Fibroblast of peridontal ligament (primary cell): ENCODE results near the gene MORC4.
"Not testable (repeated sequence)": the region's sequence is repeated elsewhere in the genome, so short reads cannot be mapped to it uniquely, and the experiment has no call there.

Experiments used
- DNase-seq: peaks from one replicate; pipeline ENCODE4 v3.0.0-alpha.2; 2010; ENCODE audit errors: extremely low read depth

MORC4 gene

GRCh38 chrX:107000013-107000515, at the start of gene MORC4:
MORC4 (minus strand) TSS chrX:107000212; CDS start chrX:106999969, 243 bp downstream.
- peak; percentile 69 for DNase-seq

- no peak for DNase-seq
Measured at GRCh38 chrX:107047622-107048021, 47.6 kb upstream of the MORC4 start.

- no peak for DNase-seq
Measured at GRCh38 chrX:107029752-107030151, 29.7 kb upstream of the MORC4 start.

- peak; percentile 34 for DNase-seq
Measured at GRCh38 chrX:107025545-107025944, 25.5 kb upstream of the MORC4 start.

GRCh38 chrX:107014936-107015335, 14.9 kb upstream of the MORC4 start:
- DNase-seq, result peak; percentile 59

GRCh38 chrX:107008034-107008433, 8.0 kb upstream of the MORC4 start:
- DNase-seq, result no peak

- DNase-seq, result peak; percentile 60
Measured at GRCh38 chrX:106999002-106999975, 723 bp downstream of the MORC4 start.

GRCh38 chrX:106997611-106998010, 2.4 kb downstream of the MORC4 start:
- DNase-seq, result no peak

GRCh38 chrX:106995678-106996077, 4.3 kb downstream of the MORC4 start:
- DNase-seq, result no peak

GRCh38 chrX:106987488-106987887, 12.5 kb downstream of the MORC4 start:
- no peak for DNase-seq

GRCh38 chrX:106980952-106981626, 18.9 kb downstream of the MORC4 start:
- no peak for DNase-seq

- DNase-seq, result no peak
Measured at GRCh38 chrX:106976416-106976815, 23.6 kb downstream of the MORC4 start.

- DNase-seq, result no peak
Measured at GRCh38 chrX:106973433-106974149, 26.4 kb downstream of the MORC4 start.

- DNase-seq, result no peak
Measured at GRCh38 chrX:106972896-106973295, 27.1 kb downstream of the MORC4 start.

GRCh38 chrX:106966547-106966946, 33.5 kb downstream of the MORC4 start:
- DNase-seq, result not testable (repeated sequence)

- DNase-seq, result no peak
Measured at GRCh38 chrX:106964290-106964689, 35.7 kb downstream of the MORC4 start.

- peak; percentile 70 for DNase-seq
Measured at GRCh38 chrX:106963111-106963510, 36.9 kb downstream of the MORC4 start.

GRCh38 chrX:106959901-106960300, 40.1 kb downstream of the MORC4 start:
- peak; percentile 32 for DNase-seq

- no peak for DNase-seq
Measured at GRCh38 chrX:106957856-106958255, 42.2 kb downstream of the MORC4 start.

GRCh38 chrX:106955004-106955772, 44.8 kb downstream of the MORC4 start:
- DNase-seq, result peak; percentile 63

GRCh38 chrX:106954041-106954440, 46.0 kb downstream of the MORC4 start:
- no peak for DNase-seq
